Liver (tissue), 9 donors: ENCODE data around the gene ALKBH5. TPM values are rescaled to one million over a fixed set of nuclear protein-coding genes. Genes with fewer than 3 reads are reported as not detected.

Experiments used
- DNase-seq: peaks from one replicate; pipeline ENCODE4 v3.0.0-alpha.2; 2017; ENCODE audit warnings: low spot score
- H3K27ac ChIP-seq, 2 donors: one replicate each; pipeline ENCODE4 v1.7.0; 2013; ENCODE audit warnings: inconsistent platforms in 2 of 2, low read length in 2 of 2, control low read depth in 1 of 2, low read depth in 1 of 2, mild to moderate bottlenecking in 1 of 2
- H3K27me3 ChIP-seq, 4 donors: one replicate each; pipeline versions ENCODE4 v1.6.1 to v1.7.0; 2013; ENCODE audit warnings: low read length in 3 of 4, inconsistent platforms in 1 of 4, mild to moderate bottlenecking in 1 of 4, moderate library complexity in 1 of 4; ENCODE audit not compliant: control insufficient read depth in 4 of 4, insufficient read depth in 4 of 4
- H3K36me3 ChIP-seq, 4 donors: one replicate each; pipeline versions ENCODE4 v1.6.1 to v1.7.0; 2013; ENCODE audit warnings: low read length in 3 of 4, mild to moderate bottlenecking in 3 of 4, low read depth in 1 of 4, moderate library complexity in 1 of 4; ENCODE audit not compliant: control insufficient read depth in 4 of 4, insufficient read depth in 3 of 4
- H3K4me1 ChIP-seq, 4 donors: one replicate each; pipeline versions ENCODE4 v1.6.1 to v1.7.0; 2013; ENCODE audit warnings: low read length in 3 of 4, mild to moderate bottlenecking in 3 of 4, moderate library complexity in 1 of 4; ENCODE audit not compliant: control insufficient read depth in 4 of 4, insufficient read depth in 4 of 4
- H3K4me3 ChIP-seq, 3 donors: one replicate each; pipeline versions ENCODE4 v1.6.1 to v1.7.0; 2013; ENCODE audit warnings: low read length in 3 of 3, control low read depth in 1 of 3, low read depth in 1 of 3, mild to moderate bottlenecking in 1 of 3
- H3K9ac ChIP-seq, 2 donors: one replicate each; pipeline ENCODE4 v1.7.0; 2013; ENCODE audit warnings: low read length in 2 of 2, mild to moderate bottlenecking in 2 of 2, moderate library complexity in 2 of 2, control low read depth in 1 of 2, low read depth in 1 of 2
- H3K9me3 ChIP-seq, 4 donors: one replicate each; pipeline versions ENCODE4 v1.6.1 to v1.7.0; 2013; ENCODE audit warnings: low read length in 3 of 4; ENCODE audit not compliant: control insufficient read depth in 4 of 4
- ATF3 ChIP-seq: IDR thresholded peaks from 2 replicates; pipeline ENCODE4 v1.6.1; 2016; ENCODE audit warnings: antibody characterized with exemption
- EGR1 ChIP-seq, 2 donors: IDR thresholded peaks; 2 replicates each; pipeline ENCODE4 v1.6.1; 2016 to 2018; ENCODE audit warnings: antibody characterized with exemption in 2 of 2, low read depth in 2 of 2
- FOXA2 ChIP-seq: IDR thresholded peaks from 2 replicates; pipeline ENCODE4 v1.6.1; 2016; ENCODE audit warnings: antibody characterized with exemption
- HNF4A ChIP-seq, 2 donors: conservative IDR thresholded peaks; 2 replicates each; pipeline ENCODE4 v1.6.1; 2016; ENCODE audit warnings: antibody characterized with exemption in 2 of 2, mild to moderate bottlenecking in 2 of 2
- HNF4G ChIP-seq: IDR thresholded peaks from 2 replicates; pipeline ENCODE4 v1.6.1; 2016; ENCODE audit warnings: antibody characterized with exemption
- JUND ChIP-seq, 2 donors: IDR thresholded peaks; 2 replicates each; pipeline ENCODE4 v1.6.1; 2016; ENCODE audit warnings: antibody characterized with exemption in 2 of 2
- RXRA ChIP-seq, 2 donors: IDR thresholded peaks; 2 replicates each; pipeline ENCODE4 v1.6.1; 2017 to 2018; ENCODE audit warnings: antibody characterized with exemption in 2 of 2, mild to moderate bottlenecking in 1 of 2
- TAF1 ChIP-seq: conservative IDR thresholded peaks from 2 replicates; pipeline ENCODE4 v1.6.1; 2016; ENCODE audit warnings: antibody characterized with exemption, mild to moderate bottlenecking
- WGBS: extraction: QIAGEN DNeasy Blood & Tissue Kit; methylation state at CpG from one replicate; pipeline ENCODE4 v1.1.7; 2013; 5-methylcytosine and 5-hydroxymethylcytosine counted together
- polyA plus RNA-seq, 2 donors: library from polyadenylated mRNA; stranded (reverse) in 1 of 2; unstranded in 1 of 2; fragments of 200-250 nt in 1 of 2; fragments of >200 nt in 1 of 2; fragmentation: Nextera tagmentation in 1 of 2; extraction: Ambion mirVana in 1 of 2; gene quantifications; one replicate each; pipeline versions ENCODE4 v1.2.1 to v1.2.3, GENCODE V29; 2013 to 2015
- total RNA-seq, 2 donors: library from RNA; depleted of rRNA; stranded (reverse); fragments of >200 nt; gene quantifications; one replicate each; pipeline ENCODE4 v1.2.3, GENCODE V29; 2014
- TF ChIP-seq, protein P1 (sequence below): IDR thresholded peaks from 2 replicates; pipeline ENCODE4 v1.6.1; 2016; ENCODE audit warnings: antibody characterized with exemption
- TF ChIP-seq, protein P2 (sequence below): IDR thresholded peaks from 2 replicates; pipeline ENCODE4 v1.6.1; 2016; ENCODE audit warnings: antibody characterized with exemption
- TF ChIP-seq, protein P3 (sequence below): fragments of 150-350 bp; IDR thresholded peaks from 2 replicates; pipeline ENCODE4 v1.5.1; 2017; ENCODE audit warnings: improper control_type of control experiment, low read depth, low read length; ENCODE audit not compliant: missing input control
- TF ChIP-seq, protein P4 (sequence below): IDR thresholded peaks from 2 replicates; pipeline ENCODE4 v1.6.1; 2016; ENCODE audit warnings: antibody characterized with exemption, mild to moderate bottlenecking
- donor health status: healthy.
- donor health status: healthy.
- donor health status: healthy.
- donor health status: healthy.
- donor health status: healthy.

Gene ALKBH5
- total and polyA plus RNA-seq, 4 donors = 30.5 to 67.8 (median 46.3) TPM

DNA sequence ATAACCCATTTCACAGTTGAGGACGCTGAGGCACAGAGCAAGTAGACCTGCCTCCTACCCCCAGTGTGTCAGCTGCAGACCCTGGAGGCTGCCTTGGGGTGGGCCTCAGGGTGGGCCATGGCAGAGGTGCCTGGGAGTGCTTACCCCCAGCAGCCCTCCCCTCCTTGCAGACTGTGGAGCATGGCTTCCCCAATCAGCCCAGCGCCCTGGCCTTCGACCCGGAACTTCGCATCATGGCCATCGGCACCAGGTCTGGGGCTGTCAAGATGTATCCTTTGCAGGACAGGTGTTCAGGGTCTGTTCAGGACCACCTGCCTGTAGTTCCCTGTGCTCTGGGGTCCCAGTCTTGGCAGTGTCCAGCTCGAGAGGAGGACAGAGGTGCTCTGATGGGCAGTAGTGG lies 46.1 kb downstream of the ALKBH5 start:
- no peak overlapping the region for H3K27ac ChIP-seq
- no peaks in the 10 kb centered on the region for H3K27me3 ChIP-seq
- no peak overlapping the region for H3K4me3 ChIP-seq
- H3K9me3 ChIP-seq = no peaks in the 10 kb centered on the region
- H3K36me3 ChIP-seq = peaks cover 0 to 3% (median 0%) of the 10 kb centered on the region in 4 donors
- peaks cover 0 to 14% (median 6%) of the 10 kb centered on the region in 4 donors for H3K4me1 ChIP-seq
- no peak for DNase-seq
- H3K9ac ChIP-seq = no peak overlapping the region
- WGBS = 95% methylated on average over 7 of the region's 7 CpGs
- no peak for TF ChIP-seq HNF4G
- TF ChIP-seq FOXA2 = no peak
- no peak for TF ChIP-seq TAF1
- no peak for TF ChIP-seq JUND (IDR thresholded peaks at IDR 0.05)
- no peak for TF ChIP-seq ATF3
- no peak for TF ChIP-seq EGR1 (IDR thresholded peaks at IDR 0.05; ENCODE audit: low read depth in 2 of 2)
- TF ChIP-seq RXRA (IDR thresholded peaks at IDR 0.05) = no peak
- TF ChIP-seq, protein P1, sequence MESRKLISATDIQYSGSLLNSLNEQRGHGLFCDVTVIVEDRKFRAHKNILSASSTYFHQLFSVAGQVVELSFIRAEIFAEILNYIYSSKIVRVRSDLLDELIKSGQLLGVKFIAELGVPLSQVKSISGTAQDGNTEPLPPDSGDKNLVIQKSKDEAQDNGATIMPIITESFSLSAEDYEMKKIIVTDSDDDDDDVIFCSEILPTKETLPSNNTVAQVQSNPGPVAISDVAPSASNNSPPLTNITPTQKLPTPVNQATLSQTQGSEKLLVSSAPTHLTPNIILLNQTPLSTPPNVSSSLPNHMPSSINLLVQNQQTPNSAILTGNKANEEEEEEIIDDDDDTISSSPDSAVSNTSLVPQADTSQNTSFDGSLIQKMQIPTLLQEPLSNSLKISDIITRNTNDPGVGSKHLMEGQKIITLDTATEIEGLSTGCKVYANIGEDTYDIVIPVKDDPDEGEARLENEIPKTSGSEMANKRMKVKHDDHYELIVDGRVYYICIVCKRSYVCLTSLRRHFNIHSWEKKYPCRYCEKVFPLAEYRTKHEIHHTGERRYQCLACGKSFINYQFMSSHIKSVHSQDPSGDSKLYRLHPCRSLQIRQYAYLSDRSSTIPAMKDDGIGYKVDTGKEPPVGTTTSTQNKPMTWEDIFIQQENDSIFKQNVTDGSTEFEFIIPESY = no peak
- TF ChIP-seq, protein P2, sequence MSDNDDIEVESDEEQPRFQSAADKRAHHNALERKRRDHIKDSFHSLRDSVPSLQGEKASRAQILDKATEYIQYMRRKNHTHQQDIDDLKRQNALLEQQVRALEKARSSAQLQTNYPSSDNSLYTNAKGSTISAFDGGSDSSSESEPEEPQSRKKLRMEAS = no peak
- TF ChIP-seq HNF4A (conservative IDR thresholded peaks at IDR 0.05) = no peak
- TF ChIP-seq, protein P3, sequence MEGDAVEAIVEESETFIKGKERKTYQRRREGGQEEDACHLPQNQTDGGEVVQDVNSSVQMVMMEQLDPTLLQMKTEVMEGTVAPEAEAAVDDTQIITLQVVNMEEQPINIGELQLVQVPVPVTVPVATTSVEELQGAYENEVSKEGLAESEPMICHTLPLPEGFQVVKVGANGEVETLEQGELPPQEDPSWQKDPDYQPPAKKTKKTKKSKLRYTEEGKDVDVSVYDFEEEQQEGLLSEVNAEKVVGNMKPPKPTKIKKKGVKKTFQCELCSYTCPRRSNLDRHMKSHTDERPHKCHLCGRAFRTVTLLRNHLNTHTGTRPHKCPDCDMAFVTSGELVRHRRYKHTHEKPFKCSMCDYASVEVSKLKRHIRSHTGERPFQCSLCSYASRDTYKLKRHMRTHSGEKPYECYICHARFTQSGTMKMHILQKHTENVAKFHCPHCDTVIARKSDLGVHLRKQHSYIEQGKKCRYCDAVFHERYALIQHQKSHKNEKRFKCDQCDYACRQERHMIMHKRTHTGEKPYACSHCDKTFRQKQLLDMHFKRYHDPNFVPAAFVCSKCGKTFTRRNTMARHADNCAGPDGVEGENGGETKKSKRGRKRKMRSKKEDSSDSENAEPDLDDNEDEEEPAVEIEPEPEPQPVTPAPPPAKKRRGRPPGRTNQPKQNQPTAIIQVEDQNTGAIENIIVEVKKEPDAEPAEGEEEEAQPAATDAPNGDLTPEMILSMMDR = no peak
- TF ChIP-seq, protein P4, sequence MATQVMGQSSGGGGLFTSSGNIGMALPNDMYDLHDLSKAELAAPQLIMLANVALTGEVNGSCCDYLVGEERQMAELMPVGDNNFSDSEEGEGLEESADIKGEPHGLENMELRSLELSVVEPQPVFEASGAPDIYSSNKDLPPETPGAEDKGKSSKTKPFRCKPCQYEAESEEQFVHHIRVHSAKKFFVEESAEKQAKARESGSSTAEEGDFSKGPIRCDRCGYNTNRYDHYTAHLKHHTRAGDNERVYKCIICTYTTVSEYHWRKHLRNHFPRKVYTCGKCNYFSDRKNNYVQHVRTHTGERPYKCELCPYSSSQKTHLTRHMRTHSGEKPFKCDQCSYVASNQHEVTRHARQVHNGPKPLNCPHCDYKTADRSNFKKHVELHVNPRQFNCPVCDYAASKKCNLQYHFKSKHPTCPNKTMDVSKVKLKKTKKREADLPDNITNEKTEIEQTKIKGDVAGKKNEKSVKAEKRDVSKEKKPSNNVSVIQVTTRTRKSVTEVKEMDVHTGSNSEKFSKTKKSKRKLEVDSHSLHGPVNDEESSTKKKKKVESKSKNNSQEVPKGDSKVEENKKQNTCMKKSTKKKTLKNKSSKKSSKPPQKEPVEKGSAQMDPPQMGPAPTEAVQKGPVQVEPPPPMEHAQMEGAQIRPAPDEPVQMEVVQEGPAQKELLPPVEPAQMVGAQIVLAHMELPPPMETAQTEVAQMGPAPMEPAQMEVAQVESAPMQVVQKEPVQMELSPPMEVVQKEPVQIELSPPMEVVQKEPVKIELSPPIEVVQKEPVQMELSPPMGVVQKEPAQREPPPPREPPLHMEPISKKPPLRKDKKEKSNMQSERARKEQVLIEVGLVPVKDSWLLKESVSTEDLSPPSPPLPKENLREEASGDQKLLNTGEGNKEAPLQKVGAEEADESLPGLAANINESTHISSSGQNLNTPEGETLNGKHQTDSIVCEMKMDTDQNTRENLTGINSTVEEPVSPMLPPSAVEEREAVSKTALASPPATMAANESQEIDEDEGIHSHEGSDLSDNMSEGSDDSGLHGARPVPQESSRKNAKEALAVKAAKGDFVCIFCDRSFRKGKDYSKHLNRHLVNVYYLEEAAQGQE = no peak

- H3K27me3 ChIP-seq = no peaks in the 10 kb centered on the region
- H3K27ac ChIP-seq = no peak overlapping the region
- no peak overlapping the region for H3K4me3 ChIP-seq
- no peak for TF ChIP-seq FOXA2
- no peak for TF ChIP-seq EGR1 (IDR thresholded peaks at IDR 0.05; ENCODE audit: low read depth in 2 of 2)
- no peak for TF ChIP-seq TAF1
- TF ChIP-seq HNF4A (conservative IDR thresholded peaks at IDR 0.05) = no peak
- no peak for DNase-seq
- peaks cover 0 to 10% (median 4%) of the 10 kb centered on the region in 4 donors for H3K4me1 ChIP-seq
- no peak overlapping the region for H3K9ac ChIP-seq
- H3K36me3 ChIP-seq = peaks cover 0 to 3% (median 0%) of the 10 kb centered on the region in 4 donors
- no peaks in the 10 kb centered on the region for H3K9me3 ChIP-seq
- 91% methylated on average over 14 of the region's 14 CpGs for WGBS
Observed at GRCh38 chr17:18230288-18231141, 46.9 kb downstream of the ALKBH5 start.
